Kidney capillary endothelial cell (primary cell): Measurements from ENCODE around the gene PLEKHM3.
A peak's percentile ranks its signal among the peaks of the same experiment; 100 is the strongest.
"Not testable (repeated sequence)": the region's sequence is repeated elsewhere in the genome, so short reads cannot be mapped to it uniquely, and the experiment has no call there.

Experiments
- DNase-seq: peaks from one replicate; pipeline ENCODE4 v3.0.0-alpha.2; 2018; ENCODE audit warnings: low spot score

Gene PLEKHM3

GRCh38 chr2:207819021-207819797, 206.1 kb downstream of the PLEKHM3 start:
- DNase-seq: no peak

- DNase-seq: no peak
Measured at GRCh38 chr2:207816546-207816945, 208.8 kb downstream of the PLEKHM3 start.

GRCh38 chr2:207815254-207815653, 210.1 kb downstream of the PLEKHM3 start:
- no peak for DNase-seq

- DNase-seq: no peak
Measured at GRCh38 chr2:207813942-207814341, 211.4 kb downstream of the PLEKHM3 start.

GRCh38 chr2:207813221-207813916, 212.0 kb downstream of the PLEKHM3 start:
- DNase-seq: no peak

GRCh38 chr2:207812726-207813080, 212.6 kb downstream of the PLEKHM3 start:
- no peak for DNase-seq

- no peak for DNase-seq
Measured at GRCh38 chr2:207812058-207812725, 213.1 kb downstream of the PLEKHM3 start.

- DNase-seq: not testable (repeated sequence)
Measured at GRCh38 chr2:207811658-207812057, 213.7 kb downstream of the PLEKHM3 start.

- DNase-seq: no peak
Measured at GRCh38 chr2:207810200-207810788, 215.0 kb downstream of the PLEKHM3 start.

- DNase-seq: no peak
Measured at GRCh38 chr2:207808119-207808518, 217.2 kb downstream of the PLEKHM3 start.

- DNase-seq: no peak
Measured at GRCh38 chr2:207807516-207807915, 217.8 kb downstream of the PLEKHM3 start.

GRCh38 chr2:207805566-207806226, 219.6 kb downstream of the PLEKHM3 start:
- DNase-seq: no peak

GRCh38 chr2:207802650-207803049, 222.7 kb downstream of the PLEKHM3 start:
- no peak for DNase-seq

- no peak for DNase-seq
Measured at GRCh38 chr2:207801259-207801658, 224.1 kb downstream of the PLEKHM3 start.

- no peak for DNase-seq
Measured at GRCh38 chr2:207796585-207797350, 228.6 kb downstream of the PLEKHM3 start.

GRCh38 chr2:207792244-207792785, 233.0 kb downstream of the PLEKHM3 start:
- peak; percentile 88 for DNase-seq

GRCh38 chr2:207791579-207792243, 233.6 kb downstream of the PLEKHM3 start:
- no peak for DNase-seq

- no peak for DNase-seq
Measured at GRCh38 chr2:207790898-207791297, 234.4 kb downstream of the PLEKHM3 start.

- no peak for DNase-seq
Measured at GRCh38 chr2:207787800-207788199, 237.5 kb downstream of the PLEKHM3 start.

- DNase-seq: no peak
Measured at GRCh38 chr2:207787017-207787416, 238.3 kb downstream of the PLEKHM3 start.
